ENCODE data around the gene RCSD1.

DNA sequence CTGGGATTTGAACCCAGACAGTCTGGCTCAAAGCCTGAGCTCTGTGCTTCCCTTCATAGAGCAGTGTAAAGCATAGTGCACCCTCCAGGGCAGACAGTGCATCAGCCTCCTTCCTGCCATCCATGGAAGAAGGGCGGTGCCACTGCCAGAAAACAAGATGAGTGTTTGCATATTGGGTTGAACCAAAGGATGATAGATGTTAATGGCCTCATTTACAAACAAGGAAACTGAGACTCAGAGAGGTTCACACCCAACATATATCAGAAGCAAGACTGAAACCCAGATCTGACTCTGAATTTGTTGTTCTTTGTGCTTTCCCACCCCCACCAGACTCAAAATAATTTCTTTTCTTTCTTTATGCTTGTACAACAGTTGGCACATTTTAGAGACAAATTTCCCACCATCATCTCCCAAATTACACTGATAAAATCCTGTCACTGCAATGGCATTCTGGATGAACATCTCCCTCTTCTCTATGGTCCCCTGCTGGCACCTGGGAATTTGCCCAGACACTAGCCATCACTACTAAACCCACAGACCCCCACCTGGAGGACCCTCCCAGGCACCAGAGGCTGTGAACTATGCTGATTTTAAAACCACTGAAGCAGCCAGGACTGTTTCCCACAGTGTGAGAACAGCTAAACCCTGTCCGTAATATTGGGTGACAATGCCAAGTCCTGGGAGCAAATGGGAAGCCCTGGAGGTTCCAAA is 46.3 kb downstream of the RCSD1 start:
- TF ChIP-seq CTCF (IDR thresholded peaks at IDR 0.05) = no peak
- TF ChIP-seq POLR2A (IDR thresholded peaks at IDR 0.05; ENCODE audit: low read depth) = no peak
- TF ChIP-seq POLR2AphosphoS5 (IDR thresholded peaks at IDR 0.05) = no peak
